Transverse colon (tissue), 4 donors: ENCODE data around the gene DIRAS3. TPM values are rescaled to one million over a fixed set of nuclear protein-coding genes. Genes with fewer than 3 reads are reported as not detected.

Experiments used
- DNase-seq: peaks from one replicate; pipeline ENCODE4 v3.0.0-alpha.2; 2019
- H3K27ac ChIP-seq, 4 donors: fragments of 200-600 bp; sonication (generic); 2 replicates each; pipeline ENCODE4 v1.5.1; 2016 to 2018; ENCODE audit warnings: inconsistent platforms in 4 of 4
- H3K27me3 ChIP-seq: fragments of 200-600 bp; sonication (generic); 2 replicates; pipeline ENCODE4 v1.5.1; 2017; ENCODE audit warnings: inconsistent platforms
- H3K36me3 ChIP-seq, 4 donors: fragments of 200-600 bp; sonication (generic); 2 replicates each; pipeline ENCODE4 v1.5.1; 2017 to 2019; ENCODE audit warnings: inconsistent platforms in 4 of 4
- H3K4me1 ChIP-seq, 4 donors: fragments of 200-600 bp; sonication (generic); 2 replicates each; pipeline ENCODE4 v1.5.1; 2017 to 2020; ENCODE audit warnings: inconsistent platforms in 4 of 4
- H3K4me3 ChIP-seq, 4 donors: fragments of 200-600 bp; sonication (generic); 1 replicate in 1 of 4; 2 replicates in 3 of 4; pipeline versions ENCODE4 v1.5.1 to v1.6.1; 2017 to 2019; ENCODE audit warnings: inconsistent platforms in 4 of 4
- H3K9me3 ChIP-seq, 2 donors: fragments of 200-600 bp; sonication (generic); 2 replicates each; pipeline ENCODE4 v1.5.1; 2017 to 2019; ENCODE audit warnings: inconsistent platforms in 2 of 2
- CTCF ChIP-seq, 5 experiments: fragments of 200-600 bp in 3 of 5; fragments of 450-650 bp in 2 of 5; sonication (generic) in 3 of 5; IDR thresholded peaks; 1 replicate in 2 of 5; 2 replicates in 3 of 5; pipeline ENCODE4 v1.5.1; 2016 to 2017; ENCODE audit warnings: antibody characterized with exemption in 5 of 5, inconsistent platforms in 3 of 5, mild to moderate bottlenecking in 2 of 5, moderate library complexity in 1 of 5
- EP300 ChIP-seq: sonication (generic); formaldehyde crosslinking; IDR thresholded peaks from one replicate; pipeline ENCODE4 v1.6.1; 2017; ENCODE audit warnings: antibody characterized with exemption, low read depth
- POLR2A ChIP-seq: fragments of 450-650 bp; IDR thresholded peaks from one replicate; pipeline ENCODE4 v1.6.1; 2016; ENCODE audit warnings: antibody characterized with exemption, mild to moderate bottlenecking, moderate library complexity
- POLR2AphosphoS5 ChIP-seq, 3 donors: sonication (generic); formaldehyde crosslinking; IDR thresholded peaks; one replicate each; pipeline ENCODE4 v1.6.1; 2016; ENCODE audit warnings: antibody characterized with exemption in 3 of 3
- WGBS, 2 donors: methylation state at CpG; one replicate each; pipeline ENCODE4 v1.1.5; 2018; ENCODE audit warnings: low coverage in 1 of 2; 5-methylcytosine and 5-hydroxymethylcytosine counted together
- in situ Hi-C, 4 donors: fragments of 200-750 bp; cut with MboI; loops; one replicate each; pipeline versions ENCODE4 v1.15.0 to v1.15.1; 2017; ENCODE audit warnings: low sequenced_read_pairs in 3 of 4, low pct_ligation_motif_present in 1 of 4, low pct_unique_long_range_greater_than_20kb in 1 of 4
- intact Hi-C: fragments of 100-400 bp; cut with DNase I; formaldehyde crosslinking; loops from one replicate; pipeline ENCODE4 v1.15.1; 2023; ENCODE audit warnings: low total_unique reads
- total RNA-seq, 4 donors: library from RNA; depleted of rRNA; stranded (reverse); fragments of >200 nt; gene quantifications; one replicate each; pipeline ENCODE4 v1.1.0, GENCODE V29; 2016

DIRAS3 gene, protein sequence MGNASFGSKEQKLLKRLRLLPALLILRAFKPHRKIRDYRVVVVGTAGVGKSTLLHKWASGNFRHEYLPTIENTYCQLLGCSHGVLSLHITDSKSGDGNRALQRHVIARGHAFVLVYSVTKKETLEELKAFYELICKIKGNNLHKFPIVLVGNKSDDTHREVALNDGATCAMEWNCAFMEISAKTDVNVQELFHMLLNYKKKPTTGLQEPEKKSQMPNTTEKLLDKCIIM
- 1 to 10 TPM in 2 of 4 donors, under 1 TPM in 1, not detected in 1; 0.27 to 1.5 (median 1.4) TPM for total RNA-seq

DNA sequence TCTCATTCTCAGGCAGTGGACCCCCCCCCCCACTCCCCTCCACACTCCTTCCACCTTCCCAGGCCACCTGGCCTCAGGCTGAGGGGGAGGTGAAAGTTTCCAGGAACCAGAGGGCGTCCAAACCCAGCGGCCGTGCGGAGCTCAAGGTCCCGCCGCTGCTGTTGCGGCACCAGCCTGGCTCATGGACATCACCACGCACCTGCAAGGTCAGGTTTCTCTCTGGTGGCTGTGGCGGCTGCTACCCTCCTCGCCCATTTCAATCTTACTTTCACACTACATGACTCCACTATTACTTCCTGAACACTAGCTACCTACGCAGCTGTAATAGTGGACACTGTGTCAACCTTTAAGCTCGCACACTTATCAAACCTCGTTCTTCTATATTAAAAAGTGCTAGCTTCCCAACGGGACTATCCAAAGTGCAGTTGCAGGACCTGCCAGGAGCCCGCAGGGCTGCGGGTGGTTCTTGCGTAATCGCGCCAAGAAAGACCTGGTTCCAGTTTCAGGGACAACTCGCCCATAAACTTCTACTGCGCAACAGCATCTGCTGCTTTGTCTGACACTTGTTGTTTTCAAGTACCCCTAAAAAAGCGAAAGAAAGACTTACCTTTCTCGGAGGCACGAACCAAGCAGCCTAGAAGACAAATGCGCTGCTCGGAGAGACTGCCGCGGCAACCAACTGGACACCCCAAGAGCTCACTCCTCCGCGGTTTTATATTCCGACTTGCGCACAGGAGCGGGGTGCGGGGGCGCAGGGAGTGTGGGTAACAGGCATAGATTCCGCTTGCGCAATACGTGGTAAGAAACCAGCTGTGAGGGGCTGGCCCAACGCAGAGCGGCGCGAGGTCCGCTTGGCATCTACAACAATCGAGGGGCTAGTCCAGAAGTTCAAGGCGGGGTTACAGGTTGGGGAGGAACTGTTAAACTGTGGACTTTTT lies at the start of gene DIRAS3:
TSS of gene DIRAS3 (minus strand) at position 687 of the 938 bp plus-strand sequence. CDS start 3,330 bp downstream, outside the sequence.
- H3K4me1 ChIP-seq, result no peaks in the 10 kb centered on the region
- H3K9me3 ChIP-seq, result no peaks in the 10 kb centered on the region
- intact Hi-C loops, result no loop called here
- no peak for DNase-seq
- no peak for TF ChIP-seq CTCF (IDR thresholded peaks at IDR 0.05)
- no peak for TF ChIP-seq EP300
- TF ChIP-seq POLR2A, result no peak
- TF ChIP-seq POLR2AphosphoS5 (IDR thresholded peaks at IDR 0.05), result no peak
- no peaks in the 10 kb centered on the region for H3K36me3 ChIP-seq
- in situ Hi-C loops, result no loop called here
- H3K27ac ChIP-seq, result no peak within 1 kb of the TSS
- H3K4me3 ChIP-seq, result peak within 1 kb of the TSS in 3 of 4 donors; percentile 0 to 41 (median 8)
- peaks cover 3% of the 10 kb centered on the region for H3K27me3 ChIP-seq
- WGBS, 2 donors, result 53 to 68% methylated on average over 22 to 45 of the region's 45 CpGs

- Histone ChIP-seq H3K4me1 (no peaks in the 10 kb centered on the region), H3K4me3 (no peak overlapping the region), H3K36me3 (no peaks in the 10 kb centered on the region), H3K27ac (no peak overlapping the region), H3K9me3 (no peaks in the 10 kb centered on the region), H3K27me3 (no peaks in the 10 kb centered on the region)
- TF ChIP-seq EP300 (no peak), POLR2AphosphoS5 (IDR thresholded peaks at IDR 0.05) (no peak), CTCF (IDR thresholded peaks at IDR 0.05) (no peak), POLR2A (no peak)
- in situ Hi-C loops (no loop called here), intact Hi-C loops (no loop called here)
- no peak for DNase-seq
Observed at GRCh38 chr1:68093737-68094136, 43.3 kb upstream of the DIRAS3 start.

GRCh38 chr1:68087184-68087583 lies 36.8 kb upstream of the DIRAS3 start:
- H3K9me3 ChIP-seq, result no peaks in the 10 kb centered on the region
- no peak for DNase-seq
- in situ Hi-C loops, result no loop called here
- no peak overlapping the region for H3K4me3 ChIP-seq
- H3K27me3 ChIP-seq, result no peaks in the 10 kb centered on the region
- H3K4me1 ChIP-seq, result no peaks in the 10 kb centered on the region
- TF ChIP-seq CTCF (IDR thresholded peaks at IDR 0.05) (no peak), POLR2AphosphoS5 (IDR thresholded peaks at IDR 0.05) (no peak), EP300 (no peak), POLR2A (no peak)
- 50 to 73% methylated on average over 2 to 4 of the region's 4 CpGs for WGBS, 2 donors
- no peaks in the 10 kb centered on the region for H3K36me3 ChIP-seq
- intact Hi-C loops, result no loop called here
- H3K27ac ChIP-seq, result no peak overlapping the region

DNA sequence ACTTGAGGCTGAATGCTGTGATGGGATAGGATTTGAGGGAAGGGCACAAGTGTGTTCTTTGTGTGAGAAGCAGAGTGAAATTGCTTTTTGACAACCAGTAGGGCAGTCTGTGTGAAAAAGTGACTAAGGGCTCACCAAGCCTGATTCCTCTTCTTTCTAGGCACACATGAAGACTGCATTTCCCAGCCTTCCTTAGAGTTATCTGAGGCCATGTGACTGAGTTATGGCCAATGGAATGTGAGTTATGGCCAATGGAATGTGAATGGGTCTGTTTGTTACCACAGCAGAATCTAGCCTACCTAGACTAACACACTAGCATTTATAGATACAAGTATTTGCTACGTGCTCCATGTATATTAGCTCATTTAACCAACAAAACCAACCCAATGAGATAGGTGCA lies 35.3 kb upstream of the DIRAS3 start:
- no peak for DNase-seq
- no peaks in the 10 kb centered on the region for H3K4me1 ChIP-seq
- H3K36me3 ChIP-seq, result no peaks in the 10 kb centered on the region
- TF ChIP-seq POLR2AphosphoS5 (IDR thresholded peaks at IDR 0.05) (no peak), POLR2A (no peak)
- in situ Hi-C loops, result no loop called here
- no peak overlapping the region for H3K27ac ChIP-seq
- H3K9me3 ChIP-seq, result no peaks in the 10 kb centered on the region
- WGBS, 2 donors, result 74 to 83% methylated on average over 1 of the region's 1 CpG
- no peak overlapping the region for H3K4me3 ChIP-seq
- intact Hi-C loops, result no loop called here
- no peaks in the 10 kb centered on the region for H3K27me3 ChIP-seq
